Upper lobe of right lung (tissue), 1 donor: ENCODE results near the gene ACP4. TPM values are rescaled to one million over a fixed set of nuclear protein-coding genes. Genes with fewer than 3 reads are reported as not detected.

ENCODE experiments used
- ATAC-seq: fragments of 200-7000 bp; cut with Tn5 transposase; one replicate; pipeline ENCODE4 v1.9.1; 2020; ENCODE audit warnings: mild to moderate bottlenecking, moderate library complexity
- DNase-seq: peaks from one replicate; pipeline ENCODE4 v3.0.0-alpha.2; 2020
- H3K27ac ChIP-seq: fragments of 200-600 bp; one replicate; pipeline ENCODE4 v1.8.0; 2022
- H3K27me3 ChIP-seq: fragments of 200-600 bp; one replicate; pipeline ENCODE4 v1.8.0; 2022; ENCODE audit warnings: mild to moderate bottlenecking
- H3K36me3 ChIP-seq: fragments of 200-600 bp; one replicate; pipeline ENCODE4 v1.8.0; 2022
- H3K4me1 ChIP-seq: fragments of 200-600 bp; one replicate; pipeline ENCODE4 v1.8.0; 2022
- H3K4me3 ChIP-seq: fragments of 200-600 bp; one replicate; pipeline ENCODE4 v1.8.0; 2022; ENCODE audit warnings: mild to moderate bottlenecking
- H3K9me3 ChIP-seq: fragments of 200-600 bp; one replicate; pipeline ENCODE4 v1.8.0; 2022
- CTCF ChIP-seq: fragments of 200-600 bp; IDR thresholded peaks from one replicate; pipeline ENCODE4 v1.8.0; 2022; ENCODE audit warnings: antibody characterized with exemption
- intact Hi-C: fragments of 100-400 bp; cut with DNase I; formaldehyde crosslinking; loops from one replicate; pipeline ENCODE4 v1.11.0; 2022
- total RNA-seq: library from RNA; stranded (reverse); fragmentation: NEBNext Ultra II Directional; extraction: Animal tissue kit (Norgen Biotek cat#: 25700); gene quantifications from one replicate; pipeline ENCODE4 v1.2.1, GENCODE V29; 2021
- donor health status: DM: no; HTN: yes; CAD: no; lungs with severe emphysema.

Gene ACP4
- total RNA-seq, 1 donor from 2014 or later, result not detected

- Histone ChIP-seq H3K36me3 (no peaks in the 10 kb centered on the region), H3K4me3 (no peak overlapping the region), H3K27me3 (peaks cover 45% of the 10 kb centered on the region), H3K4me1 (no peaks in the 10 kb centered on the region), H3K27ac (no peak overlapping the region), H3K9me3 (no peaks in the 10 kb centered on the region)
- intact Hi-C loops, result no loop called here
- no peak for TF ChIP-seq CTCF
- ATAC-seq, result no peak
- no peak for DNase-seq
Observed at GRCh38 chr19:50821622-50822021, 31.4 kb downstream of the ACP4 start.

GRCh38 chr19:50822661-50823208 is 32.5 kb downstream of the ACP4 start:
- Histone ChIP-seq H3K9me3 (no peaks in the 10 kb centered on the region), H3K27ac (no peak overlapping the region), H3K27me3 (peaks cover 45% of the 10 kb centered on the region), H3K4me1 (no peaks in the 10 kb centered on the region), H3K36me3 (no peaks in the 10 kb centered on the region), H3K4me3 (no peak overlapping the region)
- ATAC-seq (no peak), DNase-seq (no peak)
- intact Hi-C loops, result no loop called here
- TF ChIP-seq CTCF, result no peak

- TF ChIP-seq CTCF, result no peak
- Histone ChIP-seq H3K4me3 (no peak within 1 kb of the TSS), H3K27ac (no peak within 1 kb of the TSS), H3K36me3 (no peaks in the 10 kb centered on the region), H3K4me1 (no peaks in the 10 kb centered on the region), H3K9me3 (no peaks in the 10 kb centered on the region), H3K27me3 (peaks cover 37% of the 10 kb centered on the region)
- intact Hi-C loops, result no loop called here
- DNase-seq (no peak), ATAC-seq (no peak)
Observed at GRCh38 chr19:50823389-50824042, 33.3 kb downstream of the ACP4 start, which contains the start of gene KLK1. TSS of gene KLK1 (minus strand) at chr19:50823787. CDS start at chr19:50823748, 39 bp downstream.

- no peak for DNase-seq
Observed at GRCh38 chr19:50826492-50827240, 36.5 kb downstream of the ACP4 start.

GRCh38 chr19:50827476-50827875 is 37.3 kb downstream of the ACP4 start:
- Histone ChIP-seq H3K4me1 (no peaks in the 10 kb centered on the region), H3K27me3 (peaks cover 8% of the 10 kb centered on the region), H3K27ac (no peak overlapping the region), H3K4me3 (no peak overlapping the region), H3K9me3 (no peaks in the 10 kb centered on the region), H3K36me3 (no peaks in the 10 kb centered on the region)
- intact Hi-C loops, result no loop called here
- TF ChIP-seq CTCF, result no peak
- DNase-seq, result no peak
- ATAC-seq, result no peak

More at GRCh38 chr19:50826492-50827240, 36.5 kb downstream of the ACP4 start:
- H3K9me3 ChIP-seq, result no peaks in the 10 kb centered on the region
- no peak for TF ChIP-seq CTCF
- H3K4me1 ChIP-seq, result no peaks in the 10 kb centered on the region
- ATAC-seq, result no peak
- H3K27ac ChIP-seq, result no peak overlapping the region
- intact Hi-C loops, result no loop called here
- H3K36me3 ChIP-seq, result no peaks in the 10 kb centered on the region
- H3K4me3 ChIP-seq, result no peak overlapping the region
- peaks cover 13% of the 10 kb centered on the region for H3K27me3 ChIP-seq
